GM18505 (cell line): ENCODE measurements around the gene BANP.
"Not testable (repeated sequence)": the region's sequence is repeated elsewhere in the genome, so short reads cannot be mapped to it uniquely, and the experiment has no call there.

Experiments
- ATAC-seq: cut with Tn5 transposase; IDR thresholded peaks from one replicate; pipeline ENCODE4 v1.9.1; 2021; ENCODE audit not compliant: unreplicated experiment
- POLR2A ChIP-seq: IDR thresholded peaks from 4 replicates; pipeline ENCODE4 v1.6.1; 2011; ENCODE audit warnings: borderline replicate concordance; ENCODE audit not compliant: insufficient read depth, insufficient read length; ENCODE audit errors: extremely low read depth

Gene BANP

GRCh38 chr16:88084881-88085280, 133.6 kb downstream of the BANP start:
- TF ChIP-seq POLR2A: no peak
- ATAC-seq: no peak

- ATAC-seq: no peak
- TF ChIP-seq POLR2A: no peak
These were observed 135.6 kb downstream of the BANP start for GRCh38 chr16:88086571-88087516.

- no peak for TF ChIP-seq POLR2A
- no peak for ATAC-seq
These were observed 136.3 kb downstream of the BANP start for GRCh38 chr16:88087517-88087877.

- no peak for ATAC-seq
- no peak for TF ChIP-seq POLR2A
These were observed 136.9 kb downstream of the BANP start for GRCh38 chr16:88088161-88088581.

- ATAC-seq: not testable (repeated sequence)
These were observed 137.4 kb downstream of the BANP start for GRCh38 chr16:88088611-88089010.

- ATAC-seq: not testable (repeated sequence)
These were observed 137.8 kb downstream of the BANP start for GRCh38 chr16:88089071-88089470.

- ATAC-seq: not testable (repeated sequence)
These were observed 138.6 kb downstream of the BANP start for GRCh38 chr16:88089632-88090376.

- ATAC-seq: not testable (repeated sequence)
These were observed 139.3 kb downstream of the BANP start for GRCh38 chr16:88090377-88091175.

- not testable (repeated sequence) for ATAC-seq
These were observed 140.2 kb downstream of the BANP start for GRCh38 chr16:88091221-88091971.

GRCh38 chr16:88091972-88092302, 140.7 kb downstream of the BANP start:
- ATAC-seq: not testable (repeated sequence)

- ATAC-seq: not testable (repeated sequence)
These were observed 141.7 kb downstream of the BANP start for GRCh38 chr16:88092791-88093555.

- not testable (repeated sequence) for ATAC-seq
These were observed 142.5 kb downstream of the BANP start for GRCh38 chr16:88093556-88094252.

GRCh38 chr16:88094253-88094575, 143.0 kb downstream of the BANP start:
- ATAC-seq: not testable (repeated sequence)

- ATAC-seq: not testable (repeated sequence)
These were observed 143.7 kb downstream of the BANP start for GRCh38 chr16:88094900-88095299.

- not testable (repeated sequence) for ATAC-seq
These were observed 145.4 kb downstream of the BANP start for GRCh38 chr16:88096659-88097058.

- not testable (repeated sequence) for ATAC-seq
These were observed 147.7 kb downstream of the BANP start for GRCh38 chr16:88098731-88099562.
